ENCODE measurements around the gene C1orf232.

Gene C1orf232

GRCh38 chr1:26122988-26123973, 45.5 kb downstream of the C1orf232 start:
- DNase-seq: peak; percentile 12

GRCh38 chr1:26121854-26122773, 46.6 kb downstream of the C1orf232 start:
- DNase-seq: no peak

GRCh38 chr1:26119892-26120608, 48.7 kb downstream of the C1orf232 start:
- DNase-seq: no peak

GRCh38 chr1:26114165-26114927, 54.4 kb downstream of the C1orf232 start:
- DNase-seq: no peak
